Measurements from ENCODE around the gene REST.

Gene REST

DNA sequence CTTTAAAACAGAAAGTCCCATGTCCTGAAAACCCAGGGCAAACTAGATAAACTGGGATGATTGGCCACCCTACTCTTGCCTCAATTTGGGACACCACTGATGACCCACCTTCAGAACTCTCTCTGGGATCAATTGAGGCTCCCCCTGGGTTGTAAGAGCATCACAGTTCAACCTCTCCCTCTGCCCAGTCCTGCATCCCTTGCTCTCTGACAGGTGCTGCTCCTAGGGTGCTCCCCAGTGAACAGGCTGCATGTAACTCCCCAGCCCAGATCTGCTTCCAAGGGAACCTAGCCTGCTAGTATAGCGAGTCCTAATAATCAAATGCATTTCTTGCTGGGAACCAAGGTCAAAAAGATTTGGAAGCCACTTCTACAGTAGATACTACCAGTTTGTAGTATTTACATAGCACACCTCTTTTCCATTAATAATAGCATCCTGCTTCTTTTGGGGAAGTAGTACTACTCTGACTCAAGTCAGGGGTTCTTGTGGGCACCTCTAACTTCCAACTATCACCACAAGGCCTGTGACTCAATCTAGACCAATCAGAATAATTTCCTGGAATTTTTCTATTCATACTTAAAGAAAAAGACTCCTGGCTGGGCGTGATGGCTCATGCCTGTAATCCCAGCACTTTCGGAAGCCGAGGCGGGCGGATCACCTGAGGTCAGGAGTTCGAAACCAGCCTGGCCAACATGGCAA lies 44.1 kb upstream of the REST start:
- H3K4me1 ChIP-seq (ENCODE audit: low read depth, poor library complexity, severe bottlenecking): no peaks in the 10 kb centered on the region

DNA sequence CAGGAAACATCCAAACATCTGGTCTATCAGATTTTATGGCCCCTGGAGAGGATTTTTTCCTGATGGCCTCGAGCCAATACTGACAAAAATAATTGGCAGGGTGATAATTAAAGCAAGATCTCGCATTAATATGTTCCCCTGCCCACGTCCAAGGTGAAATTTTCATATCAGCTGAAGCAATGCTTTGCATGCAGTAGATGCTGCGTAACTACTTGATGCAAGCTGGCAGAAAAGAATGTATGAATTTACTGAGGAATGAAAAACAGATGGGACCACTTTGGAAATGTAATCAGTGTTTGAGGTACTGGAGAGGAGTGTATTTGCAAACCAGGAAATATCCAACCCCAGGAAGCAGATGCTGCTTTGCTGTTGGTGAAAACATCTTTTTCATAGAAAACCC lies 36.8 kb upstream of the REST start:
- Histone ChIP-seq H3K4me2 (no peak overlapping the region), H3K4me1 (ENCODE audit: low read depth, poor library complexity, severe bottlenecking) (no peaks in the 10 kb centered on the region), H3K36me3 (ENCODE audit: insufficient read depth) (no peaks in the 10 kb centered on the region), H4K20me1 (ENCODE audit: insufficient read depth) (no peaks in the 10 kb centered on the region), H3K79me2 (ENCODE audit: insufficient read depth, low read depth) (no peaks in the 10 kb centered on the region), H3K27me3 (ENCODE audit: insufficient read depth, low read depth) (no peaks in the 10 kb centered on the region), H2AFZ (ENCODE audit: low read depth) (no peak overlapping the region), H3K27ac (no peak overlapping the region), H3K9ac (no peak overlapping the region), H3K4me3 (IDR thresholded peaks at IDR 0.05; ENCODE audit: insufficient read depth, low read depth, low read length) (no peak overlapping the region)
- TF ChIP-seq, protein P1, sequence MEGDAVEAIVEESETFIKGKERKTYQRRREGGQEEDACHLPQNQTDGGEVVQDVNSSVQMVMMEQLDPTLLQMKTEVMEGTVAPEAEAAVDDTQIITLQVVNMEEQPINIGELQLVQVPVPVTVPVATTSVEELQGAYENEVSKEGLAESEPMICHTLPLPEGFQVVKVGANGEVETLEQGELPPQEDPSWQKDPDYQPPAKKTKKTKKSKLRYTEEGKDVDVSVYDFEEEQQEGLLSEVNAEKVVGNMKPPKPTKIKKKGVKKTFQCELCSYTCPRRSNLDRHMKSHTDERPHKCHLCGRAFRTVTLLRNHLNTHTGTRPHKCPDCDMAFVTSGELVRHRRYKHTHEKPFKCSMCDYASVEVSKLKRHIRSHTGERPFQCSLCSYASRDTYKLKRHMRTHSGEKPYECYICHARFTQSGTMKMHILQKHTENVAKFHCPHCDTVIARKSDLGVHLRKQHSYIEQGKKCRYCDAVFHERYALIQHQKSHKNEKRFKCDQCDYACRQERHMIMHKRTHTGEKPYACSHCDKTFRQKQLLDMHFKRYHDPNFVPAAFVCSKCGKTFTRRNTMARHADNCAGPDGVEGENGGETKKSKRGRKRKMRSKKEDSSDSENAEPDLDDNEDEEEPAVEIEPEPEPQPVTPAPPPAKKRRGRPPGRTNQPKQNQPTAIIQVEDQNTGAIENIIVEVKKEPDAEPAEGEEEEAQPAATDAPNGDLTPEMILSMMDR (conservative IDR thresholded peaks at IDR 0.05; ENCODE audit: low read depth, low read length): no peak

More for the DNA sequence above, 44.1 kb upstream of the REST start:
- Histone ChIP-seq H3K4me2 (no peak overlapping the region), H3K9ac (no peak overlapping the region), H2AFZ (ENCODE audit: low read depth) (no peak overlapping the region), H3K36me3 (ENCODE audit: insufficient read depth) (no peaks in the 10 kb centered on the region), H3K27me3 (ENCODE audit: insufficient read depth, low read depth) (no peaks in the 10 kb centered on the region), H3K27ac (no peak overlapping the region), H3K4me3 (IDR thresholded peaks at IDR 0.05; ENCODE audit: insufficient read depth, low read depth, low read length) (no peak overlapping the region), H3K79me2 (ENCODE audit: insufficient read depth, low read depth) (no peaks in the 10 kb centered on the region), H4K20me1 (ENCODE audit: insufficient read depth) (no peaks in the 10 kb centered on the region)
- TF ChIP-seq, protein P1 (conservative IDR thresholded peaks at IDR 0.05; ENCODE audit: low read depth, low read length): no peak

DNA sequence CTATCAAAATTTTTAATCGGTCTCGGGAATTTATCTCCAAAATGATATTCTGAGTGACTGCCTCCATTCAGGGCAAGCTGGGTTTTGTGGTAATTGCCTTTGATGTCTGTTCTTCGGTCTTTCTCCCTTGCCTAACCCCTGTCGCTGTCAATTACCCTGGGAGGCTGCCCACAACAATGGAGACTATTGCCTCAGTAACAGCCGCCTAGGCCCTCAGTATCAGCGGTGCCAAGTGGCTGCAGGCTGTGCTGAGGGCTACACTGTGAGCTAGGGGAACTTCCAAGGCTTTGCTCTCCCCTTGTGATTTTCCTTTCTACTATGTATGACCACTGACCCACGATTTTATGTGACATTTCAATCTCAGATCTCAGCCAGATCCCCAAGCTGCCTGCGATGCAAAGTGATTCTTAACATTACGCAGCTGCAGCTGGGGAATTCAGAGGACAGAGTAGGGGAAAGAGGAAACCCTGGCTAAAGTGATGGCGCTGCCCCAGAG lies 36.3 kb upstream of the REST start:
- Histone ChIP-seq H3K4me3 (IDR thresholded peaks at IDR 0.05; ENCODE audit: insufficient read depth, low read depth, low read length) (no peak overlapping the region), H3K4me2 (no peak overlapping the region), H3K79me2 (ENCODE audit: insufficient read depth, low read depth) (no peaks in the 10 kb centered on the region), H3K36me3 (ENCODE audit: insufficient read depth) (no peaks in the 10 kb centered on the region), H2AFZ (ENCODE audit: low read depth) (no peak overlapping the region), H3K27me3 (ENCODE audit: insufficient read depth, low read depth) (no peaks in the 10 kb centered on the region), H3K4me1 (ENCODE audit: low read depth, poor library complexity, severe bottlenecking) (no peaks in the 10 kb centered on the region), H4K20me1 (ENCODE audit: insufficient read depth) (no peaks in the 10 kb centered on the region), H3K27ac (no peak overlapping the region), H3K9ac (no peak overlapping the region)
- TF ChIP-seq, protein P1 (conservative IDR thresholded peaks at IDR 0.05; ENCODE audit: low read depth, low read length): no peak

DNA sequence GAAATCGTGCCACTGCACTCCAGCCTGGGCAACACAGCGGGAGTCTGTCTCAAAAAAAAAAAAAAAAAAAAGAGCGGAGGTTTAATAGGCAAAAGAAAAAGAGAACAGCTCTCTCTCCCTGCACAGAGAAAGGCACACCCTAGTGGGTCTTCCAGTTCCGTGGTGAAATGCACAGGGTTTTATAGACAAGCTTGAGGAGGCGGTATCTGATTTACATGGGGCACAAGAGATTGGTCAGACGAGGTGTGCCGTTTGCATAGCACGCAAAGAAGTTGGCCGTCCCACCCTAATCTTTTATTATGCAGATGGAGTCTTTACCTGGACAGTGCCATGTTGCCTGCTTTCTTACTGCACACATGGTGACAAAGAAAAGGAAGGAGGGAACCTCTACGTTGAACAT lies 33.5 kb upstream of the REST start:
- H2AFZ ChIP-seq (ENCODE audit: low read depth): no peak overlapping the region

More for the DNA sequence above, 33.5 kb upstream of the REST start:
- Histone ChIP-seq H3K4me2 (no peak overlapping the region), H3K36me3 (ENCODE audit: insufficient read depth) (no peaks in the 10 kb centered on the region), H3K9ac (no peak overlapping the region), H3K4me1 (ENCODE audit: low read depth, poor library complexity, severe bottlenecking) (no peaks in the 10 kb centered on the region), H3K4me3 (IDR thresholded peaks at IDR 0.05; ENCODE audit: insufficient read depth, low read depth, low read length) (no peak overlapping the region), H3K27me3 (ENCODE audit: insufficient read depth, low read depth) (no peaks in the 10 kb centered on the region), H3K27ac (no peak overlapping the region), H3K79me2 (ENCODE audit: insufficient read depth, low read depth) (no peaks in the 10 kb centered on the region), H4K20me1 (ENCODE audit: insufficient read depth) (no peaks in the 10 kb centered on the region)
- TF ChIP-seq, protein P1 (conservative IDR thresholded peaks at IDR 0.05; ENCODE audit: low read depth, low read length): no peak

Measured in KMS-11 (cell line).